Measurements from ENCODE around the gene C2CD2L. TPM values are rescaled to one million over a fixed set of nuclear protein-coding genes. Genes with fewer than 3 reads are reported as not detected.

The C2CD2L gene
- polyA plus RNA-seq, 1 of the 3 experiments (the other 2 are of a cell fraction) = 8.6 TPM

- no peak for TF ChIP-seq IRF3 (IDR thresholded peaks at IDR 0.05; ENCODE audit: low read depth, low read length)
- TF ChIP-seq, protein P1, sequence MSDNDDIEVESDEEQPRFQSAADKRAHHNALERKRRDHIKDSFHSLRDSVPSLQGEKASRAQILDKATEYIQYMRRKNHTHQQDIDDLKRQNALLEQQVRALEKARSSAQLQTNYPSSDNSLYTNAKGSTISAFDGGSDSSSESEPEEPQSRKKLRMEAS (IDR thresholded peaks at IDR 0.05; ENCODE audit: low read depth) = no peak
- no peak for TF ChIP-seq POLR2AphosphoS5 (IDR thresholded peaks at IDR 0.05; ENCODE audit: low read depth, low read length)
These were observed 41.8 kb upstream of the C2CD2L start (continued) for GRCh38 chr11:119065369-119065768.

- peaks cover 18 to 20% of the 10 kb centered on the region in 2 experiments for H3K36me3 ChIP-seq (replicated peaks in 1 of 2; ENCODE audit: control insufficient read depth in 1 of 2, insufficient read depth in 2 of 2, low read length in 1 of 2)
- peaks cover 23% of the 10 kb centered on the region for H3F3A ChIP-seq (replicated peaks; ENCODE audit: insufficient read depth)
- whole genome bisulfite sequencing (ENCODE audit: low lambda C conversion rate) = under 1% methylated on average over 34 of the region's 49 CpGs
- no peaks in the 10 kb centered on the region for H4K20me1 ChIP-seq (ENCODE audit: insufficient read depth)
- peak within 1 kb of the TSS; percentile 96 for H3K9ac ChIP-seq
- peak within 1 kb of the TSS; percentile 89 for H3K4me2 ChIP-seq
- H3K79me2 ChIP-seq (ENCODE audit: insufficient read depth) = peaks cover 39% of the 10 kb centered on the region
- ChIA-PET CTCF (interaction anchor here (0.9 to 1.2 kb wide), 6 partner anchors 10 to 32 kb away, joined by 3 to 6 read pairs (median 4); partner anchors contain the start of gene HMBS), POLR2A (interaction anchor here (1.1 to 1.8 kb wide), 8 partner anchors 11 to 48 kb away, joined by 3 to 21 read pairs (median 9); partner anchors contain the start of genes C2CD2L, HMBS, HYOU1 and TRAPPC4)
- H3K27ac ChIP-seq (ENCODE audit: low read depth in 2 of 2, low read length in 1 of 2) = peak within 1 kb of the TSS; percentile 76 to 77
- H2AFZ ChIP-seq (ENCODE audit: low read depth) = peak within 1 kb of the TSS; percentile 93
- no peaks in the 10 kb centered on the region for H3K9me3 ChIP-seq
- H3K4me1 ChIP-seq (ENCODE audit: control insufficient read depth in 1 of 2, insufficient read depth in 2 of 2, low read depth in 1 of 2, low read length in 1 of 2) = peaks cover 5 to 6% of the 10 kb centered on the region in 2 experiments; a peak in 2 of 4 replicates
- peak; percentile 97 for DNase-seq
- H3K4me3 ChIP-seq (ENCODE audit: low read depth in 2 of 2, low read length in 1 of 2) = peak within 1 kb of the TSS; percentile 83 to 95
- H3K9me2 ChIP-seq = no peaks in the 10 kb centered on the region
- no peaks in the 10 kb centered on the region for H3K27me3 ChIP-seq (ENCODE audit: insufficient read depth)
- TF ChIP-seq SMC3 (IDR thresholded peaks at IDR 0.05; ENCODE audit: low read depth, low read length) (peak; percentile 23; the same call in 1 of the 2 replicates), CHD2 (IDR thresholded peaks at IDR 0.05; ENCODE audit: low read length, partially characterized antibody) (no peak), EP300 (IDR thresholded peaks at IDR 0.05; ENCODE audit: borderline replicate concordance in 1 of 2, low read depth in 1 of 2, low read length in 1 of 2) (0 out of 4 replicates have a peak, but pooled peaks of 1 of the 2 experiments have one; percentile 43), GATA2 (CRISPR knock-in tag; IDR thresholded peaks at IDR 0.05) (no peak), YY1 (IDR thresholded peaks at IDR 0.05; ENCODE audit: low read depth) (peak; percentile 97), MEF2A (IDR thresholded peaks at IDR 0.05; ENCODE audit: borderline replicate concordance, low read depth) (no peak), MXI1 (IDR thresholded peaks at IDR 0.05; ENCODE audit: low read depth, low read length) (peak; percentile 93), GABPA (IDR thresholded peaks at IDR 0.05; ENCODE audit: low read depth) (peak; percentile 81), NFIC (IDR thresholded peaks at IDR 0.05; ENCODE audit: borderline replicate concordance) (no peak), POLR2AphosphoS5 (IDR thresholded peaks at IDR 0.05; ENCODE audit: low read depth, low read length) (peak; percentile 78), SIN3A (IDR thresholded peaks at IDR 0.05; ENCODE audit: borderline replicate concordance, low read depth, low read length) (peak; percentile 85; the same call in 1 of the 2 replicates), ELF1 (IDR thresholded peaks at IDR 0.05) (peak; percentile 76), USF2 (IDR thresholded peaks at IDR 0.05; ENCODE audit: borderline replicate concordance, low read depth, low read length) (peak; percentile 96), TAF1 (IDR thresholded peaks at IDR 0.05; ENCODE audit: borderline replicate concordance, low read depth, low read length) (peak; percentile 85), EZH2phosphoT487 (IDR thresholded peaks at IDR 0.05; ENCODE audit: borderline replicate concordance, low read depth) (no peak)
- TF ChIP-seq, protein P1 (IDR thresholded peaks at IDR 0.05; ENCODE audit: low read depth) = peak; percentile 83; the same call in 1 of the 2 replicates
- TF ChIP-seq, protein P2, sequence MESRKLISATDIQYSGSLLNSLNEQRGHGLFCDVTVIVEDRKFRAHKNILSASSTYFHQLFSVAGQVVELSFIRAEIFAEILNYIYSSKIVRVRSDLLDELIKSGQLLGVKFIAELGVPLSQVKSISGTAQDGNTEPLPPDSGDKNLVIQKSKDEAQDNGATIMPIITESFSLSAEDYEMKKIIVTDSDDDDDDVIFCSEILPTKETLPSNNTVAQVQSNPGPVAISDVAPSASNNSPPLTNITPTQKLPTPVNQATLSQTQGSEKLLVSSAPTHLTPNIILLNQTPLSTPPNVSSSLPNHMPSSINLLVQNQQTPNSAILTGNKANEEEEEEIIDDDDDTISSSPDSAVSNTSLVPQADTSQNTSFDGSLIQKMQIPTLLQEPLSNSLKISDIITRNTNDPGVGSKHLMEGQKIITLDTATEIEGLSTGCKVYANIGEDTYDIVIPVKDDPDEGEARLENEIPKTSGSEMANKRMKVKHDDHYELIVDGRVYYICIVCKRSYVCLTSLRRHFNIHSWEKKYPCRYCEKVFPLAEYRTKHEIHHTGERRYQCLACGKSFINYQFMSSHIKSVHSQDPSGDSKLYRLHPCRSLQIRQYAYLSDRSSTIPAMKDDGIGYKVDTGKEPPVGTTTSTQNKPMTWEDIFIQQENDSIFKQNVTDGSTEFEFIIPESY (IDR thresholded peaks at IDR 0.05; ENCODE audit: borderline replicate concordance, low read depth) = no peak
- TF ChIP-seq, protein P3, sequence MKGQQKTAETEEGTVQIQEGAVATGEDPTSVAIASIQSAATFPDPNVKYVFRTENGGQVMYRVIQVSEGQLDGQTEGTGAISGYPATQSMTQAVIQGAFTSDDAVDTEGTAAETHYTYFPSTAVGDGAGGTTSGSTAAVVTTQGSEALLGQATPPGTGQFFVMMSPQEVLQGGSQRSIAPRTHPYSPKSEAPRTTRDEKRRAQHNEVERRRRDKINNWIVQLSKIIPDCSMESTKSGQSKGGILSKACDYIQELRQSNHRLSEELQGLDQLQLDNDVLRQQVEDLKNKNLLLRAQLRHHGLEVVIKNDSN (IDR thresholded peaks at IDR 0.05; ENCODE audit: borderline replicate concordance, low read depth) = peak; percentile 99
- TF ChIP-seq, protein P4, sequence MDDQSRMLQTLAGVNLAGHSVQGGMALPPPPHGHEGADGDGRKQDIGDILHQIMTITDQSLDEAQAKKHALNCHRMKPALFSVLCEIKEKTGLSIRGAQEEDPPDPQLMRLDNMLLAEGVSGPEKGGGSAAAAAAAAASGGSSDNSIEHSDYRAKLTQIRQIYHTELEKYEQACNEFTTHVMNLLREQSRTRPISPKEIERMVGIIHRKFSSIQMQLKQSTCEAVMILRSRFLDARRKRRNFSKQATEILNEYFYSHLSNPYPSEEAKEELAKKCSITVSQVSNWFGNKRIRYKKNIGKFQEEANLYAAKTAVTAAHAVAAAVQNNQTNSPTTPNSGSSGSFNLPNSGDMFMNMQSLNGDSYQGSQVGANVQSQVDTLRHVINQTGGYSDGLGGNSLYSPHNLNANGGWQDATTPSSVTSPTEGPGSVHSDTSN (IDR thresholded peaks at IDR 0.05) = 0 out of 2 replicates have a peak, but pooled peaks have one; percentile 12
These were observed 39.5 kb upstream of the C2CD2L start, which contains the start of gene VPS11 for GRCh38 chr11:119067371-119068222. Gene VPS11, plus strand, starts transcription at chr11:119067818. Its CDS starts 6 bp downstream, at chr11:119067824.

Data from SK-N-SH (cell line).